Right lobe of liver (tissue), 4 donors: Measurements from ENCODE around the gene PNKD.

Experiments
- CTCF ChIP-seq, 4 donors: fragments of 200-600 bp in 3 of 4; fragments of 450-650 bp in 1 of 4; IDR thresholded peaks; one replicate each; pipeline versions ENCODE4 v1.5.1 to v1.8.0; 2016 to 2022; ENCODE audit warnings: antibody characterized with exemption in 4 of 4, mild to moderate bottlenecking in 2 of 4
- POLR2A ChIP-seq: fragments of 450-650 bp; IDR thresholded peaks from one replicate; pipeline ENCODE4 v1.6.1; 2017; ENCODE audit warnings: antibody characterized with exemption, mild to moderate bottlenecking
- donor health status: DM: no; HTN: no; CAD: no.
- donor health status: DM: no; HTN: no; CAD: no.
- donor health status: DM: no; HTN: yes; CAD: no.

GRCh38 chr2:218276986-218277755 lies 6.9 kb downstream of the PNKD start:
- no peak for TF ChIP-seq CTCF (IDR thresholded peaks at IDR 0.05)
- no peak for TF ChIP-seq POLR2A
